ENCODE results near the gene C6orf89.
A peak's percentile ranks its signal among the peaks of the same experiment; 100 is the strongest.

Gene C6orf89

GRCh38 chr6:36847991-36848390 is 37.8 kb upstream of the C6orf89 start:
- TF ChIP-seq CTCF (conservative IDR thresholded peaks at IDR 0.05; ENCODE audit: low read length): no peak
- no peak for DNase-seq (ENCODE audit: low read depth)
- no peak overlapping the region for H3K4me3 ChIP-seq (ENCODE audit: low read length)

GRCh38 chr6:36848658-36849441 is 36.9 kb upstream of the C6orf89 start:
- no peak for TF ChIP-seq CTCF (conservative IDR thresholded peaks at IDR 0.05; ENCODE audit: low read length)
- DNase-seq (ENCODE audit: low read depth): no peak
- H3K4me3 ChIP-seq (ENCODE audit: low read length): no peak overlapping the region

- TF ChIP-seq CTCF (conservative IDR thresholded peaks at IDR 0.05; ENCODE audit: low read length): no peak
- no peak for DNase-seq (ENCODE audit: low read depth)
- H3K4me3 ChIP-seq (ENCODE audit: low read length): no peak overlapping the region
Measured at GRCh38 chr6:36850021-36850420, 35.7 kb upstream of the C6orf89 start.

- peak; percentile 71 for TF ChIP-seq CTCF (conservative IDR thresholded peaks at IDR 0.05; ENCODE audit: low read length)
- peak; percentile 63 for DNase-seq (ENCODE audit: low read depth)
Measured at GRCh38 chr6:36851149-36851614, 34.6 kb upstream of the C6orf89 start.

GRCh38 chr6:36851626-36852025 is 34.1 kb upstream of the C6orf89 start:
- no peak for DNase-seq (ENCODE audit: low read depth)
- no peak overlapping the region for H3K4me3 ChIP-seq (ENCODE audit: low read length)
- no peak for TF ChIP-seq CTCF (conservative IDR thresholded peaks at IDR 0.05; ENCODE audit: low read length)

More at GRCh38 chr6:36851149-36851614, 34.6 kb upstream of the C6orf89 start:
- no peak overlapping the region for H3K4me3 ChIP-seq (ENCODE audit: low read length)

- H3K4me3 ChIP-seq (ENCODE audit: low read length): no peak overlapping the region
- DNase-seq (ENCODE audit: low read depth): peak; percentile 68
- 0 out of 2 replicates have a peak, but pooled peaks have one; percentile 7 for TF ChIP-seq CTCF (conservative IDR thresholded peaks at IDR 0.05; ENCODE audit: low read length)
Measured at GRCh38 chr6:36852481-36853147, 33.1 kb upstream of the C6orf89 start.

- TF ChIP-seq CTCF (conservative IDR thresholded peaks at IDR 0.05; ENCODE audit: low read length): no peak
- DNase-seq (ENCODE audit: low read depth): peak; percentile 90
- no peak overlapping the region for H3K4me3 ChIP-seq (ENCODE audit: low read length)
Measured at GRCh38 chr6:36853325-36853724, 32.4 kb upstream of the C6orf89 start.
